Nephron progenitor cell (in vitro differentiated cells): ENCODE results near the gene TSPAN7.
A peak's percentile ranks its signal among the peaks of the same experiment; 100 is the strongest.

Experiments
- DNase-seq: peaks from one replicate; pipeline ENCODE4 v3.0.0; 2021
- H3K27ac Mint-ChIP-seq: 2 replicates; pipeline ENCODE4 v1.8.0; 2021; ENCODE audit warnings: mild to moderate bottlenecking, moderate library complexity, mixed read lengths
- H3K27me3 Mint-ChIP-seq: 2 replicates; pipeline ENCODE4 v1.8.0; 2021; ENCODE audit warnings: mild to moderate bottlenecking, low read depth, mixed read lengths; ENCODE audit not compliant: poor library complexity
- H3K36me3 Mint-ChIP-seq: 2 replicates; pipeline ENCODE4 v1.8.0; 2021; ENCODE audit warnings: low read depth, mixed read lengths
- H3K4me1 Mint-ChIP-seq: 2 replicates; pipeline ENCODE4 v1.8.0; 2021; ENCODE audit warnings: mixed read lengths
- H3K4me3 Mint-ChIP-seq: 2 replicates; pipeline ENCODE4 v1.8.0; 2021; ENCODE audit warnings: mild to moderate bottlenecking, moderate library complexity, mixed read lengths
- H3K9me3 Mint-ChIP-seq: 2 replicates; pipeline ENCODE4 v1.8.0; 2021; ENCODE audit warnings: mild to moderate bottlenecking, moderate library complexity, mixed read lengths
- TF ChIP-seq, protein P1 (sequence below): fragments of 200-600 bp; sonication (generic); IDR thresholded peaks from 2 replicates; pipeline ENCODE4 v1.5.0; 2021; ENCODE audit warnings: antibody characterized with exemption

TSPAN7 gene

DNA sequence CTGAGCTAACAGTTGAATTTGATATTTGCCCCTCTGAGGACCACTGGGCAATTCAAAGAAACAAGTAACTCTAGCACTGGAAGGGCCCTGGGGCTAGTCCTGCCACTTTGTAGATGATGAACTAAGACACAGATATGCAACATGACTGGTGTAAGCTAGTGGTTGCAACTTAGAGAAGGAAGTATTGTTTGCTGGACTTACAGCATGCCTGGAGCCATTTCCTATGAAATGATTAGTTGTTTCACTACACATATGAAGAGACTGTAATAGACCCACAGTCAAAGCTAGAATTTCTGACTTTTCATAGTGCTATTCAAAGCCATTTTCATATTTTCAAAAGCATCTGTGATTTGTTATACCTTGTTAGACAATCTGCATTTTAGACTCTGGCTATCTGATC is 96.2 kb downstream of the TSPAN7 start:
- Mint-ChIP-seq H3K4me3 (no peak overlapping the region), H3K27ac (no peak overlapping the region), H3K4me1 (peaks cover 5% of the 10 kb centered on the region), H3K27me3 (peaks cover 3% of the 10 kb centered on the region), H3K36me3 (no peaks in the 10 kb centered on the region), H3K9me3 (peaks cover 6% of the 10 kb centered on the region)
- TF ChIP-seq, protein P1, sequence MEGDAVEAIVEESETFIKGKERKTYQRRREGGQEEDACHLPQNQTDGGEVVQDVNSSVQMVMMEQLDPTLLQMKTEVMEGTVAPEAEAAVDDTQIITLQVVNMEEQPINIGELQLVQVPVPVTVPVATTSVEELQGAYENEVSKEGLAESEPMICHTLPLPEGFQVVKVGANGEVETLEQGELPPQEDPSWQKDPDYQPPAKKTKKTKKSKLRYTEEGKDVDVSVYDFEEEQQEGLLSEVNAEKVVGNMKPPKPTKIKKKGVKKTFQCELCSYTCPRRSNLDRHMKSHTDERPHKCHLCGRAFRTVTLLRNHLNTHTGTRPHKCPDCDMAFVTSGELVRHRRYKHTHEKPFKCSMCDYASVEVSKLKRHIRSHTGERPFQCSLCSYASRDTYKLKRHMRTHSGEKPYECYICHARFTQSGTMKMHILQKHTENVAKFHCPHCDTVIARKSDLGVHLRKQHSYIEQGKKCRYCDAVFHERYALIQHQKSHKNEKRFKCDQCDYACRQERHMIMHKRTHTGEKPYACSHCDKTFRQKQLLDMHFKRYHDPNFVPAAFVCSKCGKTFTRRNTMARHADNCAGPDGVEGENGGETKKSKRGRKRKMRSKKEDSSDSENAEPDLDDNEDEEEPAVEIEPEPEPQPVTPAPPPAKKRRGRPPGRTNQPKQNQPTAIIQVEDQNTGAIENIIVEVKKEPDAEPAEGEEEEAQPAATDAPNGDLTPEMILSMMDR: no peak
- no peak for DNase-seq

DNA sequence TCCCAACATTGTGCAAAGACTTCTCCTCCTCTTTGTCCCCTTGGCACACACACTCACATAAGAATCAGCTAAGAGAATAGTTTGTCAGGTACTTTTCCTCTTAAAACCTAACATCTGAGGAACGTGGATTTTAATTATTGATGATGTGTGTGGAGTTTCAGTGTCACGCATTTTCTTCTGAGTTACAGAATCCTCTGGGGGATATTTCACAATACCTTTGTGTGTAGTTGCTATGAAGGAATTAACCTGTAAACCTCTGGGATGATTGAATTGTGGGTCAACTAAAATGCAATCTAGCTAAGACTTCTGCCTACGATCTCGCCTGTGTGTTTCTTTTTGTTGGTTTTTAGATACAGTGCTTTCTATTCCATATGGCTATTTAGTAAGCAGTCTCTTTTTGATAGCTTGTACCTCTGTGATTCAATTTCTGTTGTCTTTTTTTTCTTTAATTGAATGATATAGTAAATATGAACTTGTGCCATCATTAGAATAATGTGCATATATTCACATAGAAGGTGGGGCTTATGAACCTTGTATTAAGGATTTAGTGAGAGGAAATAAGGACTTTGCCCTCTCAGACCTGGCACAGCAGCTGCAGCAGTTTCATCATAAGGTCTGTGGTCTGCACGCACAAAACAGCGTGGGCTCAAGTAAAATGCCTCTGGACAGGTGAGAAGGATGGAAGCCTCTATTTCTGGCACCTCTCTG is 99.2 kb downstream of the TSPAN7 start:
- H3K27me3 Mint-ChIP-seq: peaks cover 10% of the 10 kb centered on the region
- no peaks in the 10 kb centered on the region for H3K4me1 Mint-ChIP-seq
- H3K9me3 Mint-ChIP-seq: peaks cover 6% of the 10 kb centered on the region
- no peak for DNase-seq
- no peaks in the 10 kb centered on the region for H3K36me3 Mint-ChIP-seq
- no peak overlapping the region for H3K4me3 Mint-ChIP-seq
- no peak overlapping the region for H3K27ac Mint-ChIP-seq
- TF ChIP-seq, protein P1: no peak

DNA sequence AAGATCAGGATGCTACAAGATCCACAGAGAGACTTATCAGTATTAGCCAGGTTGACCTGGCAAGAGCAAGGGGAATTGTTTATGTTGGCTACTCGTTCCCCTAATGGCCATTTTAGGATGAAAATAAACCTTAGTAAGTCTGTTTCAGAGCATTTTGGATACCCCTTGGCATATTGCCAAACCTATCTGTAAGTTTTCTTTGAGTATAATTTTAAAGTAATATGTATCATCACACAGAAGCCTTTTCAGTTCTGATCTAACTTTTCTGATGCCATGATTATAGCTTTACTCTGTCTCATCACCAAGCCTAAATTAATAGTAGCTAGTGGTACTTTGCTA is 99.7 kb downstream of the TSPAN7 start:
- Mint-ChIP-seq H3K27me3 (peaks cover 10% of the 10 kb centered on the region), H3K36me3 (no peaks in the 10 kb centered on the region), H3K4me3 (no peak overlapping the region), H3K4me1 (no peaks in the 10 kb centered on the region), H3K27ac (no peak overlapping the region), H3K9me3 (peaks cover 6% of the 10 kb centered on the region)
- TF ChIP-seq, protein P1: no peak
- DNase-seq: no peak

DNA sequence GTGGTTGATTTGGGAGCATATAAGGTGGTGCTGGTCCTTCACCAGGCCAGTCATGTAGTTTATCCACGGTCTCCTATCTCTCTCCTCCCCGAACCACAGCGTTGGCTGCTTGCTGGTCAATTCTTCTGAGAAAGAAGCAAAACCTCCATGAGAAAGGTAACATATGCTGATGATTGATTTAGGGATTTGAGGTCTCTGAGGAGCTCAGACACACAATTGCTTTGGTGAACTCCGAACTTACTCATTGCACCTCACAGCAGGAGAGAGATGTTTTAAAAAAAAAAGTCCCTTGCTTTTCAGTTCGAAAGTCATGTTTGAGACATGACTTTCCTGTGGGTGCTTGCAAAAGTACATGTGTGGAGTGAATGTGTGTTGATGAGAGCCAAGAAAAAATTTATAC is 100.2 kb downstream of the TSPAN7 start:
- Mint-ChIP-seq H3K4me3 (no peak overlapping the region), H3K27me3 (peaks cover 10% of the 10 kb centered on the region), H3K27ac (no peak overlapping the region), H3K9me3 (peaks cover 6% of the 10 kb centered on the region), H3K4me1 (no peaks in the 10 kb centered on the region), H3K36me3 (no peaks in the 10 kb centered on the region)
- TF ChIP-seq, protein P1: no peak
- DNase-seq: no peak

DNA sequence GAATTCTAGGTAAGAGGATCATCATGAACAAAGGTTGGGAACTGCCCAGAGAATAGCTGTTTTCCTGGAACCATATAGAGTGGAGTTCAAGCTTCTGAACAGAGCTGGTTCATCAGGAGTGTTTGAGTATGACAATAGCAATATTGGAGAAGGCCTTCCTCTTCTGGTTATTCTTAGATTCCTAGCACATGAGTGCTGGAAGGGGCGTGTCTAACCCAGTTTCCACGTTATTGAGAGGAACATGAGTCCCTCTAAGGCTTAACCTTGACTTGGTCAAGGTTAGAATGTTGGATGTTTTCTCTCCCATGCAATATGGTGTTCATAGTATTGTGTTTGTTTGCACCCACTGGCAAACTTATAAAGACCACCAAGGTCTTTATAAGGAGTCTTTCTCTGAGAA is 101.3 kb downstream of the TSPAN7 start:
- no peaks in the 10 kb centered on the region for H3K36me3 Mint-ChIP-seq
- H3K27ac Mint-ChIP-seq: no peak overlapping the region
- H3K4me1 Mint-ChIP-seq: no peaks in the 10 kb centered on the region
- TF ChIP-seq, protein P1: no peak
- H3K4me3 Mint-ChIP-seq: no peak overlapping the region
- no peak for DNase-seq
- peaks cover 10% of the 10 kb centered on the region for H3K27me3 Mint-ChIP-seq
- peaks cover 6% of the 10 kb centered on the region for H3K9me3 Mint-ChIP-seq

DNA sequence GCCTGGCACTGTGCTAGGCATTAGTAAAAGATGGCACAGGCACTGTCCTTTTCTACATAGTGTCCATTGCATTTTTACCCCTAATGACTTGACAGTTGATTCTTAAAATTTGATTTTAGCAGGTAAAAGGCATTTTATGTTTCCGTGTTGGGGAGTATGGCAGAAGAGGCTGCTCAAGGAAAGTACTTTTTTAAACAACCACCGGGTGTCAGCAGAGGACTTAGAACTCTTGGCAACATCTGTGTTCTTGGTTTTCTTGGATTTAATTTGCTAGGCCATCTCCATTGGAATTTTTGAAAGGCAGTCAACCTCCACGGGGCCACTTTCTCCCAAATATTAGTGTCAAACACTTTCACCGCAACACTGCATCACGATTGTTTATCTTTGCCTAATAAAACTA is 102.9 kb downstream of the TSPAN7 start:
- peaks cover 10% of the 10 kb centered on the region for H3K27me3 Mint-ChIP-seq
- TF ChIP-seq, protein P1: peak; percentile 42
- no peak overlapping the region for H3K4me3 Mint-ChIP-seq
- H3K36me3 Mint-ChIP-seq: no peaks in the 10 kb centered on the region
- peaks cover 3% of the 10 kb centered on the region for H3K9me3 Mint-ChIP-seq
- H3K27ac Mint-ChIP-seq: no peak overlapping the region
- peak; percentile 20 for DNase-seq
- H3K4me1 Mint-ChIP-seq: no peaks in the 10 kb centered on the region
